GM21360 (cell line): ENCODE results near the gene ELAVL4.

Experiments used
- ATAC-seq: cut with Tn5 transposase; IDR thresholded peaks from one replicate; pipeline ENCODE4 v1.9.1; 2021; ENCODE audit warnings: mild to moderate bottlenecking, moderate library complexity; ENCODE audit not compliant: unreplicated experiment

Gene ELAVL4

DNA sequence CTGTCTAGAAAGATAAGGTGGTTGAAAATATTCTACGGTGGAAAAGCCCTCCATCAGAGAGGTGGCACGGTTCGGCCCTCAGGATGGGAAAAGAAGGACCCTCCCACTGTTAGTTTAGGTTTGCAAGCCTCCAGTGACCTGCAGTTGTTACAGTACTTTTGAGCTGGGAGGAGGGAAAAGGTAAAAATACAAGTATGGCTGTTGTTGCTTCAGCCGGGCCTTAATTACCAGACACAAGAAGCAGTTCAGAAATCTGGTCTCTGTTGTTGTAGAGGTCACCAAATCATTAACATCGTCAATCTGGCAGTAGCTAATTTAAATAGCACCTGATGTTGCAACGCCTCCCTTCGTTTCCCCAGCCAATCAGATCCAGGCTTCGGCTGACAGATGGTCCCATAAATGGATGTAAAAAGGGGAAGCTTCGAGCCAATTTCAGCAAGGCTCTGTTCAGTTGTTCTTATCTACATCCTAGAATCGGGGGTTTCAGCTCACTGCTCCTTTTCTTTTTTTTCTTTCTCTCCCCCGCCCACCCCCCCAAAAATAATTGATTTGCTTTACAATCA is at the start of gene ELAVL4:
Gene ELAVL4, plus strand, starts transcription at position 424 of the 563 bp plus-strand sequence. CDS start 270 bp downstream, outside the sequence.
- no peak for ATAC-seq

DNA sequence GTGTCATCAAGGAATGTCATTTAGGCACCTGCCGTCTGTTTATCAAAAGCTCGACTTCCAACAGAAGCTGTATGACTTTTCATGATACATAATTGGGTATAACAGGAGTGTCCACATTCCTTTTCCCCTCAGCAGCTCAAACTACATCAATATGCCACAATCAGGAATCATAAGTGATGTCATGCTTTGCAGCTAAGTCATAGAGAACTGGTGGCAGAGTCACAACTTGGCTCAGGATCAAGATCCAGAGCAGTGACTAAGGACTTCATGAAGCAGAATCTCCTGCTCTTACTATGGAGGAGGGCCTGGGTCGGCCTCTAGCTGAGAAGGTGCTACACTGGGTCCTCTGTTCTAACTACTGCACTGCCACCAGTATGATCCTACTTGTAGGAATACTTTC is 48.4 kb upstream of the ELAVL4 start:
- ATAC-seq, result no peak

DNA sequence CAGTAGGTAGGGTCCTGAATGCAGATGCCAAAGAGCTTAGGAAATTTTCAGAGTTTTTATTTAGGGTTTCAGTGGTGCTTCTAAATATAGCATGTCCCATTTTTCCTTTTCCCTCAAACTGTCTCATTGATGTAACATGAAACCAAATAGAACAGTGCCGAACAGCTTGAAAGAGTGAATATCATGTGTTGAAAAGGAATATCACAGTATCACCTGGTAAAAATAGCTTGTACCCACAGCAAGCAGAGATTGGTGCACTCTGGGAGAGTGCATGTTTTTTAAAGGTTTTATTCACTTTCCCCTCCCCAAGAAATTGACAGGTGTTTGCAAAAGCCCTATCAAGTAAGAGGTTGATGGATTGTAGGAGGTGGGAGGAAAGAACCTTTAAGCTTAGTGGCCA is 41.9 kb upstream of the ELAVL4 start:
- ATAC-seq, result no peak

DNA sequence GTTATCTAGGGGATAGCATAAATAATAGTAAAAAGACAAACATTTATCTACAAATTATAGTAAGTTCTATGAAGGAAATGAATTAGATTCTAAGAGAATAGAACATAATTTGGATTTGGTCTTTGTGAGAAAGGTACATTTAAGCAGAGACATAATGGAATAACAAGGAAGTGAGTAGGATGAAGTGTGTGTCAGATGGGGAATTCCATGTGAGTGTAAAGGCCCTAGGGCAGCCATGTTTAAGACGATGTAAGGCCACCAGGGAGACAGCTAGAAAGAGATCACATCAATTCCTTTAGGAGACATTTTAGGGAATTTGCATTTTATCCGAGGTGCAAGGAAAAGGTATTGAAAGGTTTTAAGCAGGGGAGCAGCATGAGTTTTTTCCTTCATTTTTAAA is 33.8 kb upstream of the ELAVL4 start:
- ATAC-seq, result no peak

DNA sequence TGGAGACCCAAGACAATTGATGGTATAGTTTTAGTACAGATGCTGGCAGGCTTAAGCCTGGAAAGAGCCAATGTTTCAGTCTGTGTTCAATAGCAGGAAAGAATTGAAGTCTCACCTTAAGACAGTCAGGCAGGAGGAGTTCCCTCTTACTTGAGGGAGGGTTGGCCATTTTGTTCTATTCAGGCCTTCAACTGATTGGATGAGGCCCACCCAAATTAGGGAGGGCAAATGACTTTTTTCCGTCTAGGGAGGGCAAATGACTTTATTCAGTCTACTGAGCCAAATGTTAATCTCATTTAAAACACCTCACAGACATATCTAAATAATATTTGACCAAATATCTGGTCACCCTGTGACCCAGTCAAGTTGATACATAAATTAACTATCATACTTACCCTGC is 31.4 kb upstream of the ELAVL4 start:
- no peak for ATAC-seq

DNA sequence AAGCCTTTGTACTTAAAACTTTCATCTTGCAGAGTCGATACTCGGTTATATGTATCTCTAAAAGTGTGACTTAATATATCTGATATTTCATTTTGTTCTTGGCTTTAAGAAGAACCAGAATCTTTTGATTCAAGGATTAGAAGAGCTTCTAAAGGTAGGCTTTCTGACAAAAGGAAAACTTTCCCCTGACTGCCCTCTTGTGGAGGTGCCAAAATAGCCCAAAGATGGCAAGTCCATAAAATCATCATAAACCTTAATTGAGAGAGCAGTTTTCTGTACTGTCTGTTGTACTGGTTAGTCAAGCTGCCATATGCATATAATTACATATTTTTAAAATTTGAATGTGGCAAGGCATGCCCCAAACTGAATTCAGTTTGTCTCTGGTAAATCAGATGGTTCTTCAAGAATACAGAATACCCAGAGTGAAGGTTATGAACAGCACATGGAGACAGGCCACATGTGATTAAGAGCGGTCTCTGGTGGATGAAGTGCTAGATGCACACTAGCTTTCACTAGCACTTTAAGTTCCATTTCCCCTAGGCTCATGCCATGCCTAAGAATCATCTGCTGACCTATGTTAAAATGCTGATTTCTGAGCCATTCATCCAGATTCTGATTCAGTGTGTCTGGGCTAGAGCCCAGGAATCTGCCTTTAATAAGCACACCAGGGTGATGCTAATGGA is 27.7 kb upstream of the ELAVL4 start:
- ATAC-seq, result no peak

DNA sequence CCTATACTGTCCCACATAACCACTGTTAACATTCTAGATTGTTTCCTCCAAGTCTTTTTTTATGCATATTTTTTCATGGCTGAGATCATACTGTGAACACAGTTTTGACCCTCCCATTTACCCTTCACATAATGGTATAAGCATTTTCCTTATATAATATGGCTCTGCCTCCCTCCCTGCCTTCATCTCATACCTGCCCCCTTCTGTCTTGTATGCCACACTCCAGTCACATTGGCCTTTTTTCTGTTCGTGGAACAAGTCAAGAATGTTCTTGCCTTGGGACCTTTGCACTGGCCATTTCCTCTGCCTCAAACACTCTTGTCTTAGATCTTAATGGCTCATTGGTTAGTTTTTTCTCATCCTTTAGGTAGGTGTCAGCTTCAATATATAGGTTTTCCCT is 24.3 kb upstream of the ELAVL4 start:
- no peak for ATAC-seq

DNA sequence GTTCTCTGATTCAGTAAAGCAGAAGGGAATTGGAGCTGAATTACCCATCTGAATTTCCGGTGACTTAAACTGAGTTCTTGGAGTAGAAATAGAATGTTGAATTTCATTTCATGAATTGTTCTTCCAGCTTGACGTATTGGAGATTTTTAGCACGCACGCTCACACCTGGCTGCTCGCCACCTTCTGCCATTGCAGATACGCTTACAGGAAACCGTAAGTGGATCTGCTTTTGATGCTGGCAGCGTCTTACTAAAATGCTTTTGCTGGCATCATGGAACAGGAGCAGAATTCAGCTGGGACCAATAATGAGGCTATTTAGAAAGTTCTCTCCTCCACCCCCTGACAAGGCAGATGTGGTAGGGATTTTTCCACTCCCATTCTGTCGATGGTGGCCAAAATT is 17.7 kb upstream of the ELAVL4 start:
- no peak for ATAC-seq

DNA sequence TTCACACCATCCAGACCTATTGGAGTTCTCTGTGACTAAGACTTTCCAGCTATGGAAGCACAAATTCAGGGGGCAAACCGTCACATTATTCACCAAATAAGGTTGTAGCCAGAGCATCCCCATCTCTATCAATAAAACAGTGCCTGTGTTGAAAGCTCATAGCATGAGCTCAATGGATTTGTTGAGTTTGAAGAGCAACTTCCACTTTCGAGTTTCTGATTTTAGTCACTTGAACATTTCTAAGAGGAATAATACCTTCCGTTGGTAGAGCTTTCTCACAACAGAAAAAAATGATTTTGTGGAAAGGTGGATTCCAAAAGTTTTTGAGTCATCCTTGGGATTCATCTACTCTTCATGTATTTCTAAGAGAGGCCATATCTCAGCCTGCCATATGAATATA is 13.0 kb upstream of the ELAVL4 start:
- no peak for ATAC-seq

DNA sequence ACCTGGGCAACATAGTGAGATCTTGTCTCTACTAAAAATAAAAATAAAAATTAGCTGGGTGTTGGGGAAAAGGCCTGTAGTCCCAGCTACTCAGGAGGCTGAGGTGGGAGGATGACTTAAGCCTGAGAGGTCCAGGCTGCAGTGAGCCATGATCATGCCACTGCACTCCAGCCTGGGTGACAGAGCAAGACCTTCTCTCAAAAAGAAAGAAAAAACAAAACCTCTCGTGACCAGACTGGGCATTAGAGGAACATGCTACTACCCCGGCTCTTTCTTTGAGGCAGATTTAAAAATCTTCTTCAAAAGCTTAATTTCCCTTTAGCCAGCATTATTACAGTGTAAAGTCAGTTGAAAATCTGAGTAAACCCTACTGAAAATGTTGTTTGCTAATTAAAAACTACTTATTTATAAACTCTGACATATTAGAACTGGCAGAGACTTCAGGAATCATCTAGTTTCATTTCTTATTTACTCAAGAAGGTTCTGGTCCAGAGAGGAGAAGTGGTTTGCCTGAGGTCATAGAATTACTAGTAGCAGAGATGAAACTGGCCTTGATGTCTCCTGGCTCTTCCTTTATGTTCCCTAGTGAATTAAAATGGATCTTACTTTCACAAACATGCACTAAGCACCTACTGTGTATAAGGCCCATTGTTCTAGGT is 11.6 kb upstream of the ELAVL4 start:
- ATAC-seq, result no peak

DNA sequence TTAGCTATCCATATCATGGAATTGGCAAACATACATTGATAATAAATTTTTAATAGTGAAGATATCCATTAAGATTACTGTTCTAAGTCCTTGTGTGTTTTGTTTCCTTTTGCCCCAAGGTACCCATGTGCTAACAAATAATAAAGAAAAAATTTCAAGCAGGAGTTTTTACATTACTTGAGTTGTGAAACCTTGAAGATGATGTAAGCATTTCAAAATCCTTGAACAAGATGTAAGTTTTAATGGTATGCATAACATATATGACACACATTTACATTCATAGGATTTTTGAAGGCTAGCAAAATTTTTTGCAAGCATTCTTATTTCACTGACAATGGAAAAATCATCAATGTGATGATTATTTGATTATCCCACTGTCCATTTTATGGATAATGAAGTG is 10.9 kb upstream of the ELAVL4 start:
- no peak for ATAC-seq

DNA sequence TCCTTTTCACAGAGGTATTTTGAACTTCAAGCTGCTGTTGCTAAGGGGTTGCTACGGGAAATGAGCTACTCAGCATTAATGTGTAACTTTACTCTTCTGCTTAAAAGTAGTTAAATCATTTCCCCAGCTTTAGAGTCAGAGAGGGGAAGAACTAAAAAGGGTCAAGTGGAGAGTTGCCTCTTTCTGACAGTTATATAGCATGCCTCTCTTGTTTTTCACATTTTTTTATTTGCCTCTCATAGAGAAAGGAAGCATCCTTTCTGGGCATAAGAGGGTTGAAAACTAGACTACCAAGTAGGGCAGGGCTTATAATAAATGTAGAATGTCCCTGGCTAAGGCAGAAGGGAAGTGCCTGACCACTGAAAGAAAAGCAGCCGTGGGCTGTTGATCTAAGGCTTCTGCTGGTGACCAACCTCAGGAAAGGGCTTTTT is 10.1 kb upstream of the ELAVL4 start:
- ATAC-seq, result no peak

DNA sequence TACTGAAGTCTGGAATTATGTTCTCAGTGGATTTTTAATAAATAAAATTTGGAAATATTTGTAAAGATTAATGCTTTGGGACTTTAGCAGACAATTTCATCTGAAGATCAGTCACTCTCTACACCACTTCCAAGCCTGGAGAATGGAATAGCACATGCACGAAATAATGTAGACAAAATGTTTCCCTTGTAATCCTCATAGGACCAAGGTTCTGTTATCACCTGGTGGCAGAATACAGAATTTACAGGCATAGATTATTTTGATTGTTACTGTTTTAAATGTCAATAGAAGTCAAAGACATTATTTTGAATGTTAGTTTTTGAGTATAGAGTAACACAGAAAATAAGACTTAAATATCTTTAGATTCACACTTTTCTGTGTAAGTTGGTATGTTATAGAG is 9.1 kb upstream of the ELAVL4 start:
- ATAC-seq, result no peak

DNA sequence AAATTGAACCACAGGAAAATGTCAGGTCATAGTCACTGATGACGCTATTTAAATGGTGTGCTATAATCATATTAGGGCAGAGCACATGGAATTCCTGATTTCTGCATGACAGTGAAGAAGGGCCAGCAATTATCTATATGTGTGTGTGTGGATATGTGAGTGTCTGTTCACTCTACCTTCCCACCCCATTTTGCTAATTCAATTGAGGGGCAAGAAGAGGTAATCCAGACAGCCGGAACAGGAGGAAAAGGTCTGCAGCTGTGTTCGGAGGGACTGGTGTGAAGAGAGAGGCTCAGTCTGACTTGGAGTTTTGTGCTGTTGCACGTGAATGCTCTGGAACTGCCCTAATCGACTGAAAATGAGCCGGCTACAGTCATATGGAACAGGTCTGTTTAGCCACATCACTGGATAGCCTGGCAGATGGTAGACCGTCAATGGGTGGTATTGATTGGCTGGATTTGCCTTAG is 5.1 kb upstream of the ELAVL4 start:
- no peak for ATAC-seq

DNA sequence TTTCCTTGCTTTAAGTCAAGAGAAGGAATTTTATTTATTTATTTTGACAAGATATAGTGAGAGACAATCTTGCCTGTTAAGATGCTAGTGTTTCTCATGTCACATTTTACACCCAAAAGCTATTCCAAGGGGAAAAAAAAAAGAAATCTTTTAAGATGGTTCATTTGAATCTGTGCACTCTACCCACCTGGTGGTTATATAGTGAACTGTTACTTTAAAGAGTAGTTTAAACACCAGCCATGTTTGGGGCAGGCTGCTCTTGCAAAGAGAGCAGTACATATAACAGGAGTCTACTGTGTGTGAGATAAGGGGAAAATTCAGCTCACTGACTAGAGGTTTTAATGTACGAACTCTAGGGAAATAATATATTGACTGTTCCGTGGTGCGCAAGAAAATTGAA is 3.3 kb upstream of the ELAVL4 start:
- ATAC-seq, result no peak

DNA sequence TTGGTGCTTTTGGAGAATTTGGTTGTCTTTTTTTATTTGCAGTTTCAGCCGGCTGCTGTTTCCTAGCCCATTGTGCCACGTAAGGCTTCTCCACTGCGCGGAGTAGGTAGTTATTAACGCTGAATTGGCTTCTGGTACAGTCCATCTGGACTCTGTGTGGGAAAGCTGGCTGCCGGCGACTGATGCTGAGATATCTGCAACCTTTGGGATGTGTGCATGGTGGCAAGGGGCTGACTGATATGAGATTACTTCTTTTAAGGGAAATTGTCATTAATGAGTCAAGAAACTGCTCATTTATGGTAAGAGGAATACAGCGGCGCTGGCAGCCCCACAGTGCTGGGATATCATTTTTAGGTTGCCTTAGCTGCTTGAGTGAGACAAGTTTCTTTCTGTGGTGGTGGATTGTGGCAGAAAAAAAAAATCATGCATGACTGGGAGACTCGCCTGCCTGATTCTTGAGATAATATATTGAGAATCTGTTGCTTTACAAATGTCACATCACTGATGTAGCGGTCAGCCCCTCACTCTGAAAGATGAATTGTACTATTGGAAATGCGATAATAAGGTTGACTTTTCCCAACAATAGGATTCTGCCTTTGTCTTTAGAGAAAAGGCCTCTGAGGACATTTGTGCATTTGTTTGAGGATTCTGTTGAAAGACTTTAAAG is 2.5 kb upstream of the ELAVL4 start:
- ATAC-seq, result no peak

DNA sequence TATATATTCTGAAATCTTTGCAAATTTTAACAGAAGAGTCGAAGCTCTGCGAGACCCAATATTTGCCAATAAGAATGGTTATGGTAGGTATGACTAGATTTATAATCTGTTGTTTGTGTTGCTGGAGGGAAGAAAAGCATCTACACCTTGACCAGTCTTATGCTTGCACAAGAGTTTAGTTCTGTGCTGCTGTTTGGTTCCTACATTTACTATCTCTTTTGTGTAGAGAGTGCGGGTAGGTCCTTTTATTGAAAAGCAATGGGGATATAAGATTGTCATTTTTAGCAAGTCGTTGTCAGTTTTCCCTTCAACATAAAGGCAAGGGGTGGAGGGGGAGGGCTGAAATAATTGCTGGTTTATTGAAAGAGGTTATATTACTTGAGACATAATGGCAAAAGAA is 396 bp downstream of the ELAVL4 start:
- no peak for ATAC-seq

DNA sequence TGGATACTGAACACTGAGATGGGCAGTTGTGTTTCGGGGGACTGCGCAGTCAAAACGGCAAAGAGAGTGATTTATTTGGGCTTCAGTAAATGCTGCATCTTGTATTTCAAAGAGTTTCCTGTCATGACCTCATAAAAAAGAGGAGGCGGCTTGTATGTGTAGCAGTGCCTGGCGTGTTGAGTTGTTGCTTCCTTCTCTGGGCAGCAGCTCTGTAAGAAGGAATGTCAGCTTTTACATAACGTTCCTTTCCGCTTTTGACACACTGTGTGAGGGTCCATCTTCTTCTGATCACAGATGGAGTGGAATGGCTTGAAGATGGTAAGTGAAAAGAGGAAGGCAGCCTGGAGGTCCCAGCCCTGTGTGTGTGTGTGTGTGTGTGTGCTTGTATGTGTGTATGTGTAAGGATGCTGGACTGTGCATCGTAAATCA is 941 bp downstream of the ELAVL4 start:
- no peak for ATAC-seq

DNA sequence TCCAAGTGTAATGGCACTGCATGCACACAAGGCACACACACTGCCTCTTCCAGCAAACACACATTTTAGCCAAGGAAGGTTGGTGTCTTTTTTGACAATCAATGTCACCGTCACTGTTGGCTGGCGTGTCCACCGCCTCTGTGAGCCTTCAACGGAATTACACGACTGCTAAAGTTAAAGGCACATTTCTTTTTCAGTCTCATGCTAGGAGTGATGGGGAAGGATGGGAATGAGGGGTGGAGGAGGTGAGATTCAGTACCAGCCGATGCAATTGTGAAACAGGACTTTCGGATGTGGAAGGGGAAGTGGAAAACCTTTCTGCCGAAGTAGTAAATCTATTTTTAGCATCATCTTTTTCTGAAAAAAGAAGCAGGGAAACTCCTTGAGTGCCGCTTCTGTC is 1.4 kb downstream of the ELAVL4 start:
- no peak for ATAC-seq

DNA sequence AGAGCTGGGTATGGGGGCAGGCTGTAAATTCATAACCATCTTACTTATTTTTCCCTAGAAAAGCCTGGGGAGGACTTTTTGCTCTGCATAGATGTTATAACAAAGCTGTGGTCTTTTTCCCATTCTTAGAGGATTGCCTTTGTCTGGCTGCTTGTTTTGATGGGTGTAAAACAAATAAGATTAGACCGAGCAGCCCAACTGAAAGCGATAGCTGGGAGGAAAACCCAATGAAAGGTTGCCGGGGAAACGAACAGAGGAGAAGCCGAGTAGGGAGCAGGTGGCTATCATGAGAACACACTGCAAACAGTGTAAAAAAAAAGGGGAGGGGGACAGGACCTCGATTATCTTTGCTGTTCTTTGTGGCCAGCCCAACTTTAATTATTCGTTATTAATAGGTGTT is 1.9 kb downstream of the ELAVL4 start:
- no peak for ATAC-seq

DNA sequence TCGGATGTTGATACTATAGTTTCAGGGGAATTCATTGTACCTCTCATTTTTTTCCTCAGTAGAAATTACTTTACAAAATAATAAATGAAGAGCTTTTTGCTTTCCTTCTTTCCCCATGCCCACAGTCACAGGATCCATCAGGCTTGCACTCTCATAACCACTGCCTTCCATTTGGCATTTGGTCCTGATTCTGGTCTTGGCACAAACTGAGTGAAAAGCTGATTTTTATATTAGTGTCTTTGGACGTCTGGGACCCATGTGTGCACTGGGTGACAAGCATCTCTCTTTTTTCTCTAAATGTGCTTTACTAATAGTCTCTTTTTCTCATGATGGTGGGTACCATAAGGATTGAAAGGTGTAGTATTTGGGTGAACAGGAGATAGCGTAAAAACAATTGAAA is 2.8 kb downstream of the ELAVL4 start:
- ATAC-seq, result no peak

DNA sequence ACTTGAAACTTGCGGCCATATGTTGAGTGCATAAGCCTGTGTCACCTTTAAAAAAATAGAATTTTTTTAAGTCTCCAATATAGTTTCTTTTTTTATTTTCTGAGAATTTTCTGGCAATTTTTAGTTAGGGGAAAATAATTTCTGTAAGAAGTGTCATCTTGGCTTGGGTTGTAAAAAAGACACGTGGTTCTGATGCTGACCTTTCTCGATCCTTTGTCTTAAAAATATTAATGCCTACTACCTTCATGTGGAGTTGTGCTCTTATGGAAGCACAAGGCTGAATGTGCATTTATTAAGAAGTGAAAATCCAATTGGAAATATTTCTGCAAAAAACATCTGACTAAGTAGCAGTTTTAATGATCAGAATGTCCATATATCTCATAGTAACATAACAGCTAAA is 3.5 kb downstream of the ELAVL4 start:
- no peak for ATAC-seq
